ENCODE results near the gene ADORA2A.

Gene ADORA2A

DNA sequence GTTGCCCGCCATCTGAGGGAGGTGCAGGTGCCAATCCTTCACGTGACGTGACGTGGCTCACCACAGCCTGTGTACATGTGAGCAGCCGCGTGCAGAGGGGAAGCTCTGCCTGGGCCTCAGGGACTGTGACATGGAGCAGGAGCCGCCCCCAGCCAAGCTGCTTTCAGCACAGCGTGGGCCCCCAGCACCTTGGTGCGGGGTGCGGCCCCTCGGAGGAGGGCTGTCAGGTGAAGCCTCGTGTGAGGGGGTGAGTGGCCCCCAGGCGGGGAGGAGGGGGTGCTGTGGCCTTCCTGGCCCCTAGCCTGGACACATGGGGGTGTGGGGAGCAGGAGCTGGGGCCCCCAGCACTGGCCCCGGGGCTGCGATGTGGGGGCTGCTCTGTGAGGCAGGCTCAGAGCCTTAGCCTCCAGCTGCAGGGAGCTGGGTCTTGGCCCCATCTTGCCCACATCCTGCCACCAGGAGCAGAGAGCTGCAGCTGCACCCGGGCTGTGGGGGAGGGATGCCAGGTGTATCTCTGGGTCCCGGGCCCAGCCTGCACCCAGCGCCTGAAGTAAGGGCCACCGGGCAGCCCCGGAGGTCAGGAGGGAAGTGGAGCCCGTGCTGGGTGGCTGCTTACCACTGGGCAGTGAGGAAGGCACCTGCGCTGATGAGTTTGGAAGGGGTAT, at the start of gene ADORA2A:
ADORA2A (plus strand) TSS at position 100 of the 665 bp plus-strand sequence. CDS start 5,806 bp downstream, outside the sequence.
- Histone ChIP-seq H3K4me3 (ENCODE audit: low read depth, low read length) (no peak within 1 kb of the TSS), H3K9me3 (ENCODE audit: control insufficient read depth, insufficient read depth, low read depth, low read length) (no peaks in the 10 kb centered on the region), H3K9ac (ENCODE audit: low read length) (no peak within 1 kb of the TSS), H3K27me3 (ENCODE audit: control insufficient read depth, insufficient read depth, low read length) (peaks cover 33% of the 10 kb centered on the region), H3K36me3 (ENCODE audit: control insufficient read depth, insufficient read depth, low read length) (no peaks in the 10 kb centered on the region), H3K27ac (ENCODE audit: low read depth, low read length) (no peak within 1 kb of the TSS), H3K4me1 (ENCODE audit: control insufficient read depth, insufficient read depth, low read length) (peaks cover 21% of the 10 kb centered on the region)

DNA sequence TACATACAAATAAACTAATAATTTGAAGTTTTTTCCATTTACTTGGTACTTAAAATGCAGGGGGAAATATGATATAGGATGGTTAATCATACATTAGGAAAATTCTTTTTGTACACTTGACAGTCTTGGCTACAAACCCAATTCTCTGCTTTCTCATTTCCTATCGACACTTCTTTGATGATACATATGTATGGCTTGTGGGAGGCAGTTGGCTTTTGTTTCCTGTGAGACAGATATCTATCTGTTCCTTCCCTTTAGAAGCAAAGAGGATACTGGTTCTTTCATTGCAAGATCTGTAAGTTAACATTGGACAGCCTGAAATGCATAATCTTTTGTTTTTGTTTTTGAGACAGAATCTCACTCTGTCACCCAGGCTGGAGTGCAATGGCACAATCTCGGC, 47.9 kb upstream of the ADORA2A start:
- no peak overlapping the region for H3K4me3 ChIP-seq (ENCODE audit: low read depth, low read length)
- no peak overlapping the region for H3K27ac ChIP-seq (ENCODE audit: low read depth, low read length)
- H3K27me3 ChIP-seq (ENCODE audit: control insufficient read depth, insufficient read depth, low read length), result no peaks in the 10 kb centered on the region
- no peaks in the 10 kb centered on the region for H3K4me1 ChIP-seq (ENCODE audit: control insufficient read depth, insufficient read depth, low read length)
- no peak overlapping the region for H3K9ac ChIP-seq (ENCODE audit: low read length)
- H3K36me3 ChIP-seq (ENCODE audit: control insufficient read depth, insufficient read depth, low read length), result peaks cover 45% of the 10 kb centered on the region
- H3K9me3 ChIP-seq (ENCODE audit: control insufficient read depth, insufficient read depth, low read depth, low read length), result no peaks in the 10 kb centered on the region

GRCh38 chr22:24380220-24380904, 47.0 kb upstream of the ADORA2A start:
- Histone ChIP-seq H3K9me3 (ENCODE audit: control insufficient read depth, insufficient read depth, low read depth, low read length) (no peaks in the 10 kb centered on the region), H3K9ac (ENCODE audit: low read length) (no peak overlapping the region), H3K27ac (ENCODE audit: low read depth, low read length) (no peak overlapping the region), H3K4me3 (ENCODE audit: low read depth, low read length) (no peak overlapping the region), H3K36me3 (ENCODE audit: control insufficient read depth, insufficient read depth, low read length) (peaks cover 39% of the 10 kb centered on the region), H3K27me3 (ENCODE audit: control insufficient read depth, insufficient read depth, low read length) (no peaks in the 10 kb centered on the region), H3K4me1 (ENCODE audit: control insufficient read depth, insufficient read depth, low read length) (no peaks in the 10 kb centered on the region)

GRCh38 chr22:24380905-24381230, 46.5 kb upstream of the ADORA2A start:
- Histone ChIP-seq H3K36me3 (ENCODE audit: control insufficient read depth, insufficient read depth, low read length) (peaks cover 34% of the 10 kb centered on the region), H3K27ac (ENCODE audit: low read depth, low read length) (no peak overlapping the region), H3K9ac (ENCODE audit: low read length) (no peak overlapping the region)

GRCh38 chr22:24383061-24383460, 44.3 kb upstream of the ADORA2A start:
- no peak overlapping the region for H3K27ac ChIP-seq (ENCODE audit: low read depth, low read length)
- no peaks in the 10 kb centered on the region for H3K9me3 ChIP-seq (ENCODE audit: control insufficient read depth, insufficient read depth, low read depth, low read length)
- no peaks in the 10 kb centered on the region for H3K27me3 ChIP-seq (ENCODE audit: control insufficient read depth, insufficient read depth, low read length)
- no peak overlapping the region for H3K9ac ChIP-seq (ENCODE audit: low read length)
- H3K4me1 ChIP-seq (ENCODE audit: control insufficient read depth, insufficient read depth, low read length), result no peaks in the 10 kb centered on the region
- H3K4me3 ChIP-seq (ENCODE audit: low read depth, low read length), result no peak overlapping the region
- H3K36me3 ChIP-seq (ENCODE audit: control insufficient read depth, insufficient read depth, low read length), result peaks cover 20% of the 10 kb centered on the region

More at GRCh38 chr22:24380905-24381230, 46.5 kb upstream of the ADORA2A start:
- no peaks in the 10 kb centered on the region for H3K9me3 ChIP-seq (ENCODE audit: control insufficient read depth, insufficient read depth, low read depth, low read length)
- H3K4me3 ChIP-seq (ENCODE audit: low read depth, low read length), result no peak overlapping the region
- no peaks in the 10 kb centered on the region for H3K4me1 ChIP-seq (ENCODE audit: control insufficient read depth, insufficient read depth, low read length)
- H3K27me3 ChIP-seq (ENCODE audit: control insufficient read depth, insufficient read depth, low read length), result no peaks in the 10 kb centered on the region

- Histone ChIP-seq H3K9me3 (ENCODE audit: control insufficient read depth, insufficient read depth, low read depth, low read length) (no peaks in the 10 kb centered on the region), H3K27ac (ENCODE audit: low read depth, low read length) (no peak overlapping the region), H3K27me3 (ENCODE audit: control insufficient read depth, insufficient read depth, low read length) (no peaks in the 10 kb centered on the region), H3K36me3 (ENCODE audit: control insufficient read depth, insufficient read depth, low read length) (peaks cover 12% of the 10 kb centered on the region), H3K4me3 (ENCODE audit: low read depth, low read length) (no peak overlapping the region), H3K9ac (ENCODE audit: low read length) (no peak overlapping the region), H3K4me1 (ENCODE audit: control insufficient read depth, insufficient read depth, low read length) (no peaks in the 10 kb centered on the region)
Measured at GRCh38 chr22:24384131-24384530, 43.3 kb upstream of the ADORA2A start.

DNA sequence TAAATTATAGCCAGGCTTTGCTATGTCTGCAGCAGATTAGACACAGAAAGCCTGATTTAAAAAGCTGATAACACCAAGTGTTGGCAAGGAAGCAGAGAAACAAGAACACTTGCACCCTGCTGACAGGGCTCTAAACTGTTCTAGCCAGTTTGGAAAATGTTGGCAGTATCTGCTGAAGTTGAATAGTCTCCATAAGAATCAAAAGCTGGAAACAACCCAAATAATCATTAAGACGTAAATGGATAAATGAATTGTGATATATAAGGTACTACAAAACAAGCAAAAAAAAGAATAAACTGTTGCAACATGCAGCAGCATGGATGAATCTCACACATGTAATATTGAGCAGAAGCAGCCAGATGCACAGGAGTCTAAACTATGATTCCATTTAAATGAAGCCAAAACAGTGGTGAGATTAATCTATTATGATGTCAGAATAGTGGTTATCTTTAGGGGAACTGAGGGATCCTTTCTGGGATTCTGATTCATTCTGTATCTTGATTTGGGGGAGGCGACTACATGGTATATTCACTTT, 40.4 kb upstream of the ADORA2A start:
- no peaks in the 10 kb centered on the region for H3K27me3 ChIP-seq (ENCODE audit: control insufficient read depth, insufficient read depth, low read length)
- no peaks in the 10 kb centered on the region for H3K9me3 ChIP-seq (ENCODE audit: control insufficient read depth, insufficient read depth, low read depth, low read length)
- H3K4me1 ChIP-seq (ENCODE audit: control insufficient read depth, insufficient read depth, low read length), result no peaks in the 10 kb centered on the region
- H3K27ac ChIP-seq (ENCODE audit: low read depth, low read length), result no peak overlapping the region
- H3K9ac ChIP-seq (ENCODE audit: low read length), result no peak overlapping the region
- no peak overlapping the region for H3K4me3 ChIP-seq (ENCODE audit: low read depth, low read length)
- H3K36me3 ChIP-seq (ENCODE audit: control insufficient read depth, insufficient read depth, low read length), result peaks cover 4% of the 10 kb centered on the region; the same call in 1 of the 2 replicates

DNA sequence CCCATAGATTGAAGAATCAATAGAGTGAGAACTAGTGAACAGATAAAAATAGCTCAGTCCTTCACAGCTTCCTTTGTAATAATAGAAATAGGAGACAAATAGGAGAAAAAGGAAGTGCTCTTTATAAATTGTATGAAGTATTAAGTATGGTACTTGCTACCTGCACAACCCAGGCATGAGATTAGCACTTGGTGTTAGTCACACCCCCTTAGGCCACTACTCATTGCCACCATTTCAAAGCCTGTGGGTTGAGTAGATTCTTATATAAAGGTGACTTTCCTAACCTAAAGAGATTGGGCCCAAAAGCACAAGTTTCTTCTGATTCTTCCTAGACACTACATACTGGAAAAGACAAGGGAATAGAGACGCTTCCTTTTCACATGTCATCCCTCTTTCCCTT, 37.7 kb upstream of the ADORA2A start:
- H3K4me1 ChIP-seq (ENCODE audit: control insufficient read depth, insufficient read depth, low read length), result no peaks in the 10 kb centered on the region
- H3K9ac ChIP-seq (ENCODE audit: low read length), result no peak overlapping the region
- H3K4me3 ChIP-seq (ENCODE audit: low read depth, low read length), result no peak overlapping the region
- no peaks in the 10 kb centered on the region for H3K27me3 ChIP-seq (ENCODE audit: control insufficient read depth, insufficient read depth, low read length)
- no peak overlapping the region for H3K27ac ChIP-seq (ENCODE audit: low read depth, low read length)
- peaks cover 8% of the 10 kb centered on the region; the same call in 1 of the 2 replicates for H3K36me3 ChIP-seq (ENCODE audit: control insufficient read depth, insufficient read depth, low read length)
- no peaks in the 10 kb centered on the region for H3K9me3 ChIP-seq (ENCODE audit: control insufficient read depth, insufficient read depth, low read depth, low read length)

- no peak overlapping the region for H3K27ac ChIP-seq (ENCODE audit: low read depth, low read length)
- H3K9me3 ChIP-seq (ENCODE audit: control insufficient read depth, insufficient read depth, low read depth, low read length), result no peaks in the 10 kb centered on the region
- no peak overlapping the region for H3K4me3 ChIP-seq (ENCODE audit: low read depth, low read length)
- peaks cover 8% of the 10 kb centered on the region; the same call in 1 of the 2 replicates for H3K36me3 ChIP-seq (ENCODE audit: control insufficient read depth, insufficient read depth, low read length)
- no peaks in the 10 kb centered on the region for H3K27me3 ChIP-seq (ENCODE audit: control insufficient read depth, insufficient read depth, low read length)
- H3K9ac ChIP-seq (ENCODE audit: low read length), result no peak overlapping the region
- no peaks in the 10 kb centered on the region for H3K4me1 ChIP-seq (ENCODE audit: control insufficient read depth, insufficient read depth, low read length)
Measured at GRCh38 chr22:24390156-24390555, 37.2 kb upstream of the ADORA2A start.

GRCh38 chr22:24390576-24390975, 36.8 kb upstream of the ADORA2A start:
- H3K4me3 ChIP-seq (ENCODE audit: low read depth, low read length), result no peak overlapping the region
- H3K27me3 ChIP-seq (ENCODE audit: control insufficient read depth, insufficient read depth, low read length), result no peaks in the 10 kb centered on the region
- no peaks in the 10 kb centered on the region for H3K9me3 ChIP-seq (ENCODE audit: control insufficient read depth, insufficient read depth, low read depth, low read length)
- no peak overlapping the region for H3K27ac ChIP-seq (ENCODE audit: low read depth, low read length)
- peaks cover 12% of the 10 kb centered on the region; the same call in 1 of the 2 replicates for H3K36me3 ChIP-seq (ENCODE audit: control insufficient read depth, insufficient read depth, low read length)
- no peak overlapping the region for H3K9ac ChIP-seq (ENCODE audit: low read length)
- H3K4me1 ChIP-seq (ENCODE audit: control insufficient read depth, insufficient read depth, low read length), result no peaks in the 10 kb centered on the region

GRCh38 chr22:24391836-24392217, 35.6 kb upstream of the ADORA2A start:
- H3K27me3 ChIP-seq (ENCODE audit: control insufficient read depth, insufficient read depth, low read length), result no peaks in the 10 kb centered on the region
- H3K9me3 ChIP-seq (ENCODE audit: control insufficient read depth, insufficient read depth, low read depth, low read length), result no peaks in the 10 kb centered on the region
- no peaks in the 10 kb centered on the region for H3K4me1 ChIP-seq (ENCODE audit: control insufficient read depth, insufficient read depth, low read length)
- peaks cover 21% of the 10 kb centered on the region; the same call in 1 of the 2 replicates for H3K36me3 ChIP-seq (ENCODE audit: control insufficient read depth, insufficient read depth, low read length)
- no peak overlapping the region for H3K9ac ChIP-seq (ENCODE audit: low read length)
- no peak overlapping the region for H3K27ac ChIP-seq (ENCODE audit: low read depth, low read length)
- no peak overlapping the region for H3K4me3 ChIP-seq (ENCODE audit: low read depth, low read length)

Data from HUES6 (cell line).